Activated CD4-positive, CD25-positive, alpha-beta regulatory T cell treated with anti-CD3 and anti-CD28 coated beads, Interleukin-2, amount 50 U/mL, for 24 hours (primary cell): ENCODE results near the gene PDE4D.
A peak's percentile ranks its signal among the peaks of the same experiment; 100 is the strongest.

ENCODE experiments used
- ATAC-seq, 2 donors: fragments of 150-1000 bp; cut with Tn5 transposase; one replicate each; pipeline ENCODE4 v1.10.0; 2021; ENCODE audit warnings: mild to moderate bottlenecking in 1 of 2, moderate library complexity in 1 of 2

Gene PDE4D

DNA sequence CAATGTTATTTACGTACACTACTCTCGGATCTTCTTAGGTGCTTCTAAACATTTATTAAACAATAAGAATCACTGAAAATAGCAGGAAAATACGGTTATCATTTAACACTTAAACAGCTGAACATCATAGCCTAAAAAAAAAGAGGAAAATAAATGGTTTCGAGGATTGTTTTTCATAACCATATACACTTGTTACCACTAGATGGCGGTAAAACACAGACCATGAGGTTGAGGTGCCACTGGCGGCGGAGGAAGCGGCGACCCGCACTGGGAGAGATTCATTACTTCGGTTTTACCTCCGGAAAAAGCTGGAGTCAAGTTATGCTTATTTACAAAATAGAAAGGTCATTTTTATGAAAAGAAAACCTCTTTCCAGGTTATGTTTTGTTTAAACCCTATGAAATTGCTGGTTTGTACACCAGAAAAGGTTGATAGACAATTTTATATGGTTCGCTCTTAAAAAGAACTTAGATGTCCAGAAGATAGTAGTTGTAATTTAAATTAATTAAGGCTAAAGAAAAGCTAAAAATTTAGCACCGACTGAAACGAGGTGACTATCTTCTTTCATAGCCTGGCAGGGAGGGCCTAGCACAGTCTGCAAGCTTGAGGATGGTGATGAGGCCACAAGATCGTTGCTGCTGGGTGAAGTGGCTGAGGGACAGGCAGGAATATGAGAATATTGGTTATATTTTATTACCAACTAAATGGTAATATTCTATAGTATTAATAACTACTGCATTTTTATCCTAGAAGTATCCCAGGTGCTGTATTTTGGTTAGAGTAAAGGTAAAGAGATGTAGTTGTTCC lies 704.9 kb downstream of the PDE4D start:
- ATAC-seq, result no peak

DNA sequence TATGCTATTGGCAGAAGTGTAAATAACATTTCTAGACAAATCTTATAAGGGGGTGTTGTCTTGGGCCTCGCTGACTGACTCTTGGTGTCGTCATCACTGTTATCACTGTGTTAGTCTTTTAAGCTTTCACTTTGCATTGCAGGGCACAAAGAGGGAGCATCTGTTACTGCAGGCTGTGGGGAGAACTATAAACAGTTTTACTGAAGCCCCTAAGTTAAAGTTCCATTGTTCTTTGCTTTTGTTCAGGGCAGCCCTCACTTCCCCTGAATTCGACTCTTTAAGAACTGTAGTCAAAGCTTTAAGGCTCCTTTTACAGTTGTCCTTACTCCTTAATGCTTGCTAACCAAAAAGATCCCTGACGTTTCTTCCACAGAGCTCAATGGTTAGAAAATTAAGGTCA lies 705.7 kb downstream of the PDE4D start:
- no peak for ATAC-seq

DNA sequence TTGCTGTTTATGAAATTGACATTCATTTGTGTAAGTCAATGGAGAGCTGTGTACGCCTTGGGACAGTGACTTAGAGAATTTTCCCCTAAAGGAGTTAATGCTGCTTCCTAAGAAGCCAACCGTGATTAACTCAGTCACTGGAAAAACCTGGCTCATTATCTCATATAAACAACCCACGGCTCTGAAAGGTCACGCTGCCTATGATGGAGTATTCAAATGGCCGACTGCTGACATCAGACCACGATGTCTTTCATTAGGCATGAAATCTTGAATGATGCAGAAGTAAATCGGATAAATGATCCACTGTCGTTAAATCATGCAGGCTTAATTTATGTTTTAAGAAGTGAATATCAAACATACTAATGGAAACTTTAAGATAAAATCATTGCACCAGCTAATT lies 706.9 kb downstream of the PDE4D start:
- ATAC-seq, result no peak

DNA sequence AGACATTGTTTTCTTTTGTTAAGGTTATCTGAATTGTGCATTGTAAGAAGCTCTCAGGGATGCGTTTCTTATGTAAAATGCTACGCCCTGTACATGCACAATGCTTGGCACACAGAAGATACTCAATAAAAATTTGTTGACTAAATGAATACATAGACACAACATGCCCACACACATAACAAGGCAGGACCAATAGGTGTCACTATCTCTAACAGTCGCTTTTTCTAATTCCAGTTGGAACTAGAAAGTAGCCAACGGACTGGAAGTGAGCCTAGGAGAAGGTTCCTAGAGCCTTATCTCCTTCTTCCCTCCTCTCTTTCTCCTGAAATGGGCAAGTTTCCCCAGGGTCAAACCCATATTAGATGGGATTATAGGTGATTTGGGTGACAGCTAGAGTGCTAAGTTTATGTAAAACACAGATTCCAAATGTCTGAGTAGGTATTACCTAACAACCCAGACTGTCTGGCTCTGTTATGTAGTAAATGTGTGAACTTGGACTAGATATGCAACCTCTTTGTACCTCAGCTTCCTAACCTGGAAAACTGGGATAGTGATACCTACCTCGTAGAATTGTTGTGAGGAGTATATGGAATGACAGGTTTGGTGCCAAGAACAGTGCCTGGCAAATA lies 707.7 kb downstream of the PDE4D start:
- no peak for ATAC-seq

DNA sequence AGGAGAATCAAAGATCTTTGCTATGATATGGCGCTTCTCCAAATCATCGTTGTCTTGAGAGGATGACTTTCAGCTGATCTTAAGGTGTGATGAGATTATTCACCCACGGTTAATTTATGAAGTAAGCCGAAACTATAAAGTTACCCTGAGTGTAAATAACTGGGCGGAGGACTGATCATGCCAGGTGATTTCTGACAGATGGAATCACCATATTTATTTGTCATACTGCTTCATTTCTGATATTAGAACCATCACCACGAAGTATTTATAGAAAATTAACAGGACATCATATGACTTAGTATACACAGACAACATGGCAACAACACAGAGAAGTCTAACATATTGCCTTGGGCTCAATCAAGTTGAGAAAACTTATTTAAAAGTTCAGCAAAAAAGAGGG lies 708.8 kb downstream of the PDE4D start:
- no peak for ATAC-seq

DNA sequence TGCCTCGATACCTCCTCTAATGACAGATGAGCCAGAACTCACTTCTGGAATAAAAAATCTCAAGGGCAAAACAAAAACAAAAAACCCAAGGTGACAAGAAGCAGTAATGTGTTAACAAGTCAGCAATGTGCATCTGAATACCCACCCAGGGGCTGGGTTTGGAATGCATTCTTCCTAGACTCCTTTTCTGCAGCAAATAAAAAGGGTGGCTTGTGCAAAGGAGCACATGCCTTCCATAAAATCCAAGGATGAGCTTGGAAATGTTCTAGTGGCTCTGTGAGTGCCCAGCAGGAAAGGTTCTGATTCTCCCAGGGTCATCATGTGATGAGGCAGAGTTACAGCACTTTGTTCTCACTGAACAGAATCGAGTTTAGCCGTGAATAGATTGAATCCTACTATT lies 710.8 kb downstream of the PDE4D start:
- ATAC-seq, result no peak

DNA sequence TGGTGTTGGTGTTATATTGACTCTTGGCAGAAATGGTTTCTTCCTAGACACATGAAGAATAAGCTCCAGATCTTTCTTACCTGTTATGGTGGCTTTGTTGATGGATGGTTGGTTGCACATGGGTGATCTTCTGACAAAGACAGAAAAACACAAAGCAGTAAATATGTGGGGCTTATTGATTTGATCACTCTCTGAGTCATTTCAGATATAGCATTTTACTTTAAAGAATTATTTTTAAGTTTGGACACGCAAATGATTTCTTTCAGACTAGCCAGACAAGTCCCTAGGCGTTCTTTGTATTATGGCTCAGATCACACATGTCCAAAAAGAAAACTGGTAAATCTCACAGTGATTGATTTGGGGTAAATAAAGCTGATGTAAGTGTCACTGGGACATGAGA lies 713.0 kb downstream of the PDE4D start:
- no peak for ATAC-seq

DNA sequence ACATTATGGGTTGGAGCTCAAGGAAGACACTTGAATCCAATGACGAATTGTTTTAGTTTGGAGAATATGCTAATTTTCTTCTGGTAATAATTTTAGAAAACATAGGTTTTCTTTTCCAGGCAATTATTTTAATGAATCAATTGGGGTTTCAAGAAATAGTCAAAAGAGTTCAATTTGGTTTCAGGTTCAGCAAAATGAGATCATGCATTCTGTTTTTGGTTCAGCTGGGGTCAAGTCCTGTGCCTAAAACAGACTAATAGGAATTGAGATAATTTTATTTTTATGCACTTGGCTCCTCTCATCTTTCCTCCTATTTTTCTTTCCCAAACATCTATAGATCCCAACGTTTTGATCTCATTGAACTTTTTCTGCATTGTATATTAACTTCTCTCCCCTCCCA lies 713.8 kb downstream of the PDE4D start:
- no peak for ATAC-seq

DNA sequence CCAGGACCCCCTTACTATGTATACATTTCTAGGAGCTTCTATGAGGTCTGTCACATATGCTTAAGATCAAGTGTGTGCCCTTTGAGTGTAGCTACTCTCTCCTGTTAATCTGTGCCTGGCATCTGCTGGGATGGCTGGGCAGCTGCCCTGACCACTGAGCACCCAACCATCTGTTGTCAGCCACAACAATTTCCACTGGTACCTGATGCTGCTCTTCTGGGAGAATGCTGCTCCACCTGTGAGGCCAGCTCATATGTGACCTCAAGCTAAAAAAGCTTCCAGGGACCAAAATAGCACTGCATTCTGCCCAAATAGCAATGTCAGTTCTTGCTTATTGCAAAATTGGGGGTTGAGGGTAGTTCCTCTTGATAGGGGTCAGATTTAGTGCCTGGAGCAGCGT lies 715.0 kb downstream of the PDE4D start:
- no peak for ATAC-seq

DNA sequence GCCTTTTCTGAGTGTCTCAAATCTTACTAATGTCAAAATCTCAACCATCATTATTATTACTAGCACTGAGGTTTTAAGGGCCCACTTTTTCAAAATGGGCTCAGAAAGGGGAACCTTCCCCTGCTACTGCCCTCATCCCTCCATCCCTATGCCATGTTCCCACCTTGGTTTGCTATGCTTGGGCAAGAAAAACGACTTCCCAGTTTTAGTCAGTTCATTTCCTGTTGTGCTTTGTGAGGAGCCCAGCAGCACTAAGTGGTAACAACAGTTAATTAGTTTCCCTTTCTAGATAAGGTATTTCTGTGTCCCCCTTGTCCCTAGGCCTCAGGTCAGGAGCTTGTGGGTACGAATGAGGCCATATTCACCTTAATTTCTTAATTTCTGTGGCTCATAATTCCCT lies 715.5 kb downstream of the PDE4D start:
- no peak for ATAC-seq

DNA sequence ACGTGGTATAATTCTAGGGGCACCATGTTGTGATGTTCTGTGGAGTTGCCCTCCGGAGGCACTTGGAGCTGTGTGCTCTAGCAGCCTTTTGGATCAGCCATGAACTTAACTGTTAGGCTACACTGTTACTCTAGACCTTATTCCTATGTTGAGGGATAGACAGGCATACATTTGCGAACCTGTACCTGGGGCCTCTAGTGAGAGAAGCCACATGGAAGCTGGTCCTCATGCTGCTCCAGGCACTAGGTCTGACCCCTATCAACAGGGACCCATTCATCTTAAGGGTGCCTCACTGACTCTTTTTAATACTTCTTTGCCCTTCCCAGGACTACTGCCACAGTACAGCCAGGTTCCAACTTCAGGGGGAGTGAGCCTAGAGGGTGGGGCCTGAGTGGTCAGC lies 715.9 kb downstream of the PDE4D start:
- ATAC-seq, result no peak

DNA sequence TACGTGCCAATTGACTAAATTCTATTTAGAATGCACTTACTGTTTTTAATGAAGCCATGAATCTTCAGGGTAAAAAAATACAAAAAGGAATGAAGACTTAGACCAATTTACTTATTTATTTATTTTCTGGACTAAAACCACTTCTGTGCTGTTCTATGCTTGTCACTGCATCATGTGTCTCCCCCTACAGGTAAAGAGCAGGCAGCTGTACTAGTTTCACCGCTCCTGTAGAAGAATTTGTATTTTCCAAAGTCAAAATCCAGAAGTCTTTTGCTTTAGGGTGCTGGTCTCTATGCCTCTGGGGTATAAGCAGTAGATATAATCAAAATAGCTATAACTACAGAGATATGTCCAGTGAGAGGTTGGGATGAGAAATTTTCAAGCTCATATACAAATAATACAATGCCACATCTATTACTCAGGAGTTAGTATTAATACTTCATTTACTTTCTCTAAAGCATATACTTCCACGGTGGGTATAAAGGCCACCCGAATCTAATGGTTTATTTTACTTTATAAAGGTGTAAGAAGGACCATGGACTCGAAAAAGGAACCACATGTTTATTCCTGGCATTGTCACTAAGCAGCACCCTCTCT lies 719.2 kb downstream of the PDE4D start:
- ATAC-seq, result peak in 1 of 2 donors; percentile 49

DNA sequence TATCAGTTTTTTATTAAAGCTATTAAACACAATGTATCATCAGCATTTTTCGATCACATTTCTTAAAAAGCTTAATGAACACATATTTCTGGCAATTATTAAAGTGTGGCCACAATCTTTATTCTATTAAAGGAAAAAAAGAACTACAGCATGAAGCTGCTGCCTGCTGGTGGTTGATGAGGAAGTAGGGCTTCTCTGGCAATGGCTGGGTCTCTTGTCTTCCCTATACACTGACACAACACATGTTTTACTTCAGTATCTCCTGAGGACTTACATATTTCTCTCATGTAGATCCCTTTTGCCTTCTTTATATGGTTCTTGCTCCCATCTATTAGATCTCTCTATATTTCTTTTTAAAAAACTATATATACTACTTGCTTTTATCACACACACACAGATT lies 719.9 kb downstream of the PDE4D start:
- ATAC-seq, result no peak

DNA sequence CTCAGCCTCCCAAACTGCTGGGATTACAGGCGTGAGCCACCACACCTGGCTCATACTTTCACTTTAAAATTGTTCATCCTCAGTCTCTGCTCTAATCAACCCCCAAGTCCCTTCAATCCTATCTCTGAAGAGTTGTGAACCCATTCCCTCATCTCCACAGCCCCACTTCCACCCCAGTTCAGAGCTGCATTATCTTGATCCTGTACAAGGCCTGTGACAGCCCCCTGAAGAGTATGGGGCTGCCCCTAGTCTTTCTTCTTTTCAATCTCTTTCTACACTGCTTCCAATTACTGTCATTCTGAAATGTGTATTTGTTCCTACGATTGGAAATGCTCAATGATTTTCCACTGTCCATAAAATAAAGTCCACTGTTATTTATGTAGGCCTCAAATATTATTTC lies 722.4 kb downstream of the PDE4D start:
- ATAC-seq, result no peak

DNA sequence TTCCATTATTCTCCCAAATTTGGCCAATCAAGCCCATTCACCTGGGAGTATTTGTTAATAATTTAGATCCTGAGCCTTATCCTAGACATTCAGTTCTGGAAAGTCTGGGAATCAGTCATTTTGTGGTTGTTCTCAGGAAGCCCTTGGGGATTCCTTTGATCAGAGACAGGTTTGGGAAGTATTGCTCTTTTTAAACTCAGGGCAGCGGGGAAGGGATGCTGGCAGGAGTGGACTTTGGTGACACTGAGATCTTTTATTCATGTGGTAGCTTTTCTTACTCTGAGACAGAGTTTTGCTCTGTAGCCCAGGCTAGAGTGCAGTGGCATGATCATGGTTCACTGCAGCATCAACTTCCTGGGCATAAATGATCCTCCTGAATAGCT lies 723.8 kb downstream of the PDE4D start:
- no peak for ATAC-seq

DNA sequence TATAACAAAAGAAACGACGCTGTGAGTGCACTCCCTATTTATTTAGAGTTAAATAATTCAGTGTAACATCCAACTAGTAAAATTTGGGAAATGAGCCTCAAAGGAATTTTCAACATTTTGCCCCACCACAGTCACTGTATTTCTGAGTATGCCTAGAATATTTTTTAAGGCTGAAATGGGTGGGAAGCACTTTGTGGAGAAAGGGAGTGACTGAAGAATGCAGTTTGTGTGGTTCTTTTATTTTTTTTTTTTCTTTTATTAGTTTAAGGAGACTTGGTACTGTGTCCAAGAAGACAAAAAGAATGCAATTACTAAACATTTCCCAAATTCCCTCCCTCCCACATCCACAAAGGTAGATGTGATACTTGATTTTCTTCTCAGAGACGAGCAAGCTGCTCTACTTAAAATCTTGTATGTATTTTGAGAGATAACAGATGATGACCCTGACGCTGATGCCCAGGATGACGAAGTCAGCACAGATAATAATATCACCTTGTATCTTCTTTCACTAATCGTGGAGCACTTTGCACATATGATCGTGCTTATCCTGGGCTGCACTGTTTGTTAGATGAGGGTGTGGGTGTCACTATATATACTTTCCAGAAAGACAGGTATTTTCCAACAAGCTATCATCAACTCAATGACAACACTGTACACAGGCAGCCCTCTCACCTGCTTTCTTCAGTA lies 724.3 kb downstream of the PDE4D start:
- no peak for ATAC-seq

DNA sequence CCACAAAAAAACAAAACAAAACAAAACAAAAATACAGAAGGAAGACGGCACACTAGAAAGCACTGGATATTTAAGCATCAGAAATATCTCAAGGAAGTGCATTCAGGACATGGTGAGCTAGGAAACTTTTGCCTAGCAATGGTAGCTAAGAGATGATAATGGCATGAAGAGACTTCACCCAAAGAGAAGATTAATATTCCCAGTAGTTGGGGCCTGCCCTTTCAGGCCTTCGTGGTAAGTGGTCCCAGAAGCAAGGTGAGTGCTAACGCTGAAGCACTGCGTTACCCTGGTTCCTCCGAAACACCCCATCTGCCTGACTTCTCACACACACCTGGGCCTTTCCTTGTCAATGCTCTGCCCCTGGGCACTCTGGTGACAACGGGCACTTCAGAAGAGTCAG lies 725.5 kb downstream of the PDE4D start:
- ATAC-seq, result no peak

DNA sequence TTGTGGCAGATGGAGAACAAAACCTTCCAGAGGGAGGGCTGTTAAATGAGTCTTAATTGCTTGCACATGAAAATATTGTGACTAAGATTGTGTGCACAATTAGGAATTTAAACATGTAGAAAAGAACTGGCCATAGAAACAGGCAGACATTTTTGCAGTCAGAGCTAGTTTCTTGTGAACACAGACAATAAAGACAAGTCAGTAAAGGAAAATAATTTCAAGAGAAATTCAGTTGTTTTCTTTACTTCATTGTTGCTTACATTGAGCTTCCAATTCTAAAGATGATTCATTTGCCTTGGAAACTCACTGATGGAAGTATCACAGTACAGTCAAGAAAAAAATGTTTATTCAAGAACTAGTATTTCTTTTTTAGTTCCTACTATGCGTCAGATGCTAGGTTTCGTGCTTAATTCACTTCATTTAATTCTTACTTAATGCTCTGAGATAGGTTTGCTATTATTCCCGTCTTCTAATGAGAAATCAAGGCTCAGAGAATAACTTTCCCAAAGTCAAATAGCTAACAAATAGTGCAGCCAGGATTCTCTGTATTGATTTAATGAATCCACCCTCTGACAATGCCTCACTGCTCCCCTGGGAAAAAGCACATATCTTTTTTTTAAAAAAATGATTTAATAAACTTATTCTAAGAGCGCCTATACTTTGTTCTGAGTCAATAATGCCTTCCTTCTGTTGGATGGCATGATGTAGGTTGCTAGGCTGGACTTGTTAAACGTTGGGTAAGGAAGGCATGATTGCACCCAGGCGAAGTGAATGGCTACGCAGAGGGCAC lies 729.3 kb downstream of the PDE4D start:
- ATAC-seq, result no peak

DNA sequence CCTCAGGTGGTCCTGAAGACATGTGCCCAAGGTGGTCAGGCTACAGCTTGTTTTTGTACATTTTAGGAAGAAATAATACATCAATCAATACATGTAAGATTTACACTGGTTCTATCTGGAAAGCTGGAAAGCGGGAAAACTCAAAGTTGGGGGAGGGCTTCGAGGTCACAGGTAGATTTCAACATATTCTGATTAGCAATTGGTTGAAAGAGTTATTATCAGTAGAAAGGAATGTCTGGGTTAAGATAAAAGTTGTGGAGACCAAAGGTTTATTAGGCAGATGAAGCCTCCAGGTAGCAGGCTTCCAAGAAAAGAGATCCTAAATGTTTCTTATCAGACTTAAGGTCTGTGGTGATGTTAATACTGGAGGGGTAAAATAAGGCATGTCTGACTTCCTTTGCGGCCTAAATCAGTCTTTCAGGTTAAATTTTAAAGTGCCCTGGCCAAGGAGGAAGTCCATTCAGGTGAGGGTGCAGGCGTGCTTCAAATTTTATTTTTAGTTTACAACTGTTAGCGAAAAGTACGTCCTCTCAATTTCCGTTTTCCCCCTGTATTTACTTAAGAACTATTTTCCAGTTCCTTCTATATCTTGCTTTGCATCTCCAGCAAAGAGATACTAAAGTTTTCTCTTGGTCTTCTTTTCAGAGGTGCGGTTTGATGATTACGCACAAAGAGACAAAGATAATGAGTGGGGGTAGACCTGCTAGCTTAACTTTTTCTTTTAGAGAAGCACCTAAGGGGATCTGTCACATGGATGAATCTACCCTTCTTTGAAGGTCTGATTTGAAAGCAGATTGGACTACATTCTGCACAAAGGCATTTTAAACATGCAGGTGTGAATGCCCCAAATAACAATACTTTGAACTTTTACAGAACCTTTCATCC lies 732.1 kb downstream of the PDE4D start:
- ATAC-seq, result no peak

DNA sequence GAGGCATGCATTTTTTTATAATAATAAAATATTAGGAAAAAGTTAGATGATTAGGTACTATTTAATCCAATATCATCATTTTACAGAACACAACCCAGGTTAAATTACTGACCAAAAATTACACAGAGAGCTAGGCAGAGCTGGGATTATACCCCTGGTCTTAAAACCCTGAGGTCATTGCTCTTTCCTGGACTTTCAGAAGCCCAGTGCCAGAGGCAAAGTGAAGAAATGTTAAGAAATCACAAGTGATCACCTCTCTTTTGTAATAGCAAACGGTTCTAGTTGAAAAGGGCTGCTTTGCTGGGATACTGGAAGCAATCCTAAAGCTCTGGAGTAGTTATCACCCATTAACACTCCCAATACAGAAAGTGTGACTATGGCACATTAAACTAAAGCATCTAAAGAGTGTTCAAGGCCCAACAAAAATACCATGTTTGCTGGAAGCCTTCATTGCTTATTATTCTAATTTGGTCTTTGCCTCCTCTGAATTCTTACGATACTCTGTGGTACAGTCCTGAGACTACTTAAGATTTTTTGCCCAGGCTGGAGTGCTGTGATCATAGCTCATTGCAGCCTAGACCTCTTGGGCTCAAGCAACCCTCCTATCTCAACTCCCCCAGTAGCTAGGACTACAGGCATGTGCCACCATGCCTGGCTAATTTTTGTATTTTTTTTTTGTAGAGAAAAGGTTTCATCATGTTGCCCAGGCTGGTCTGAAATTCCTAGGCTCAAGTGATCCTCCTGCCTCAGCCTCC lies 734.7 kb downstream of the PDE4D start:
- ATAC-seq, result no peak

DNA sequence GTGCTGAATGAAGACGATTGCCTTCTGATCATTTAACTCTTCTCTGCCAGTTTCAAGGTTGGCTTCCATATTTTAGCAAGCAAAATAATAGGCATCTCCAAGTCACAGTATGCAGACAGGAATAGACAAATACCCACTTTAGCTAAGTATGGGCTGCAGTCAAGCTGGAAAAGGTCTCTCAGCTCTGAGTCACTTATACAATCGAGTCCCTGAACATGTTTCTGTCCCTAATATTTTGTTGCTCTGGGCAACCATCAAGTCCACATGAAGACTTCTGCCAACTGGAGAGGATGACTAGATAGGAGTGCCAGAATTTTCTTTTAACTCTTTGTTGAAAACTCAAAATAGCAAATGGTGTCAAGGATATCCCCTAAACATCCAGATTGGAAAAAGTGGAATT lies 735.4 kb downstream of the PDE4D start:
- no peak for ATAC-seq
